GM12878 (cell line): ENCODE data around the gene CLK2. TPM values are rescaled to one million over a fixed set of nuclear protein-coding genes. Genes with fewer than 3 reads are reported as not detected.

Experiments
- ATAC-seq: fragments of 200-7000 bp; cut with Tn5 transposase; 3 replicates; pipeline ENCODE4 v1.9.1; 2020; ENCODE audit warnings: mild to moderate bottlenecking, moderate library complexity
- BruUV-seq: library from RNA; stranded (reverse); fragments of 400-500 nt; replicated peaks from 2 replicates; lab custom pipeline; 2021; lab: Mats Ljungman, UMichigan
- CTCF ChIA-PET: fragments of 300-600 bp; sonication (Branson Sonifier 250); formaldehyde crosslinking; extraction: SDS; loops from one replicate; lab custom pipeline; 2021; ENCODE audit warnings: inconsistent platforms; lab: Yijun Ruan, JAX
- POLR2A ChIA-PET: fragments of 350-600 bp; formaldehyde crosslinking; extraction: SDS; loops from one replicate; lab custom pipeline; 2021; ENCODE audit warnings: inconsistent platforms; lab: Charles Lee
- RAD21 ChIA-PET: fragments of 300-600 bp; sonication (Branson Sonifier 250); formaldehyde crosslinking; loops from one replicate; lab custom pipeline; 2023; ENCODE audit warnings: antibody characterized with exemption; ENCODE audit not compliant: unreplicated experiment; lab: Charles Lee
- SMC1A ChIA-PET: fragments of 300-600 bp; sonication (Branson Sonifier 250); formaldehyde crosslinking; loops from one replicate; lab custom pipeline; 2023; ENCODE audit not compliant: unreplicated experiment, uncharacterized antibody; lab: Charles Lee
- DNase-seq: peaks from one replicate; pipeline ENCODE4 v3.0.0-alpha.2; 2011; ENCODE audit warnings: low read depth, low spot score
- FAIRE-seq: peaks from 3 replicates; lab custom pipeline; 2011; peaks lifted over from hg19 to GRCh38; lab: Jason Lieb, UNC
- H2AFZ ChIP-seq: 2 replicates; pipeline ENCODE4 v1.6.0; 2011; ENCODE audit warnings: low read depth, low read length, control low read depth; ENCODE audit not compliant: control insufficient read depth
- H3K27ac ChIP-seq: 2 replicates; pipeline ENCODE4 v1.5.1; 2011; ENCODE audit warnings: control low read depth; ENCODE audit not compliant: control insufficient read depth, insufficient read depth
- H3K27me3 ChIP-seq, 2 experiments: replicated peaks in 1 of 2; 2 replicates each; pipeline versions ENCODE4 v1.6.0 to v1.6.1; 2011; ENCODE audit warnings: low read length in 1 of 2; ENCODE audit not compliant: control insufficient read depth in 2 of 2, insufficient read depth in 2 of 2
- H3K36me3 ChIP-seq, 2 experiments: 2 replicates each; pipeline ENCODE4 v1.5.1; 2011; ENCODE audit warnings: low read length in 1 of 2; ENCODE audit not compliant: control insufficient read depth in 2 of 2, insufficient read depth in 2 of 2
- H3K4me1 ChIP-seq: 2 replicates; pipeline ENCODE4 v1.6.1; 2011; ENCODE audit warnings: mild to moderate bottlenecking, low read length, moderate library complexity, mixed read lengths; ENCODE audit not compliant: control insufficient read depth, insufficient read depth
- H3K4me2 ChIP-seq: 2 replicates; pipeline ENCODE4 v1.6.0; 2011; ENCODE audit warnings: control low read depth; ENCODE audit not compliant: control insufficient read depth, insufficient read depth
- H3K4me3 ChIP-seq: fragments of 200-600 bp; sonication (generic); 2 replicates; pipeline ENCODE4 v1.5.1; 2016
- H3K79me2 ChIP-seq: 2 replicates; pipeline ENCODE4 v1.6.0; 2011; ENCODE audit warnings: low read length; ENCODE audit not compliant: control insufficient read depth, insufficient read depth
- H3K9ac ChIP-seq: 2 replicates; pipeline ENCODE4 v1.8.0; 2011; ENCODE audit warnings: low read length, control low read depth, mixed read lengths; ENCODE audit not compliant: control insufficient read depth, insufficient read depth
- H3K9me3 ChIP-seq: replicated peaks from 3 replicates; pipeline ENCODE4 v1.5.1; 2011; ENCODE audit warnings: mild to moderate bottlenecking, low read length; ENCODE audit not compliant: control insufficient read depth, insufficient read depth
- H4K20me1 ChIP-seq: 2 replicates; pipeline ENCODE4 v1.6.0; 2011; ENCODE audit not compliant: control insufficient read depth, insufficient read depth
- BACH1 ChIP-seq: fragments of 450-650 bp; IDR thresholded peaks from 2 replicates; pipeline ENCODE4 v1.6.1; 2017; ENCODE audit warnings: mild to moderate bottlenecking, borderline replicate concordance
- BCL3 ChIP-seq: IDR thresholded peaks from 2 replicates; pipeline ENCODE4 v1.6.1; 2011; ENCODE audit warnings: borderline replicate concordance, low read depth, mild to moderate bottlenecking, moderate library complexity, low read length; ENCODE audit not compliant: insufficient read depth, poor library complexity, severe bottlenecking
- CEBPZ ChIP-seq: fragments of 150-350 bp; IDR thresholded peaks from 2 replicates; pipeline ENCODE4 v1.6.1; 2016; ENCODE audit warnings: low read depth, low read length
- MTA3 ChIP-seq: IDR thresholded peaks from 2 replicates; pipeline ENCODE4 v1.6.1; 2012; ENCODE audit warnings: low read length, inconsistent platforms, borderline replicate concordance
- NR2F1 ChIP-seq: fragments of 450-650 bp; conservative IDR thresholded peaks from 2 replicates; pipeline ENCODE4 v1.6.1; 2017; ENCODE audit warnings: mild to moderate bottlenecking
- NRF1 ChIP-seq: conservative IDR thresholded peaks from 2 replicates; pipeline ENCODE4 v1.6.1; 2011; ENCODE audit warnings: mild to moderate bottlenecking, low read depth, low read length, improper control_type of control experiment
- PBX3 ChIP-seq: IDR thresholded peaks from 2 replicates; pipeline ENCODE4 v1.6.1; 2011; ENCODE audit warnings: mild to moderate bottlenecking, low read depth, low read length, moderate library complexity; ENCODE audit not compliant: insufficient replicate concordance
- POLR2A ChIP-seq: IDR thresholded peaks from 2 replicates; pipeline ENCODE4 v1.6.1; 2011; ENCODE audit warnings: low read depth, mild to moderate bottlenecking, low read length
- POLR2AphosphoS2 ChIP-seq: IDR thresholded peaks from 2 replicates; pipeline ENCODE4 v1.6.1; 2011; ENCODE audit warnings: low read depth, mild to moderate bottlenecking, low read length, improper control_type of control experiment, moderate library complexity
- RAD21 ChIP-seq: IDR thresholded peaks from 2 replicates; pipeline ENCODE4 v1.6.1; 2011; ENCODE audit warnings: mild to moderate bottlenecking, low read depth, low read length, moderate library complexity; ENCODE audit not compliant: insufficient read depth
- RAD51 ChIP-seq: fragments of 450-650 bp; IDR thresholded peaks from 2 replicates; pipeline ENCODE4 v1.6.1; 2016; ENCODE audit warnings: moderate library complexity, mild to moderate bottlenecking, inconsistent platforms
- SIX5 ChIP-seq: IDR thresholded peaks from 2 replicates; pipeline ENCODE4 v1.6.1; 2011; ENCODE audit warnings: mild to moderate bottlenecking, low read depth, low read length, moderate library complexity; ENCODE audit not compliant: severe bottlenecking
- SP1 ChIP-seq: IDR thresholded peaks from one replicate; pipeline ENCODE4 v1.6.1; 2011; ENCODE audit warnings: low read depth, low read length
- YY1 ChIP-seq: IDR thresholded peaks from 2 replicates; pipeline ENCODE4 v1.6.1; 2011; ENCODE audit warnings: low read depth, mild to moderate bottlenecking, low read length
- WGBS: methylation state at CpG from one replicate; pipeline ENCODE4 v1.1.6; 2016; ENCODE audit warnings: low lambda C conversion rate; ENCODE audit not compliant: insufficient replicate concordance, insufficient coverage; ENCODE audit errors: missing lambda C conversion rate; 5-methylcytosine and 5-hydroxymethylcytosine counted together
- in situ Hi-C: fragments of 300-500 bp; cut with MboI; formaldehyde crosslinking; loops from 9 replicates; pipeline ENCODE4 v1.14.3; 2018; ENCODE audit warnings: mixed read lengths
- intact Hi-C: fragments of 100-400 bp; cut with micrococcal nuclease; formaldehyde crosslinking; loops from one replicate; pipeline ENCODE4 v1.14.2; 2022; ENCODE audit not compliant: unreplicated experiment
- polyA plus RNA-seq, 11 experiments: library from polyadenylated mRNA; depleted of rRNA in 4 of 11; unstranded in 6 of 11; stranded (reverse) in 5 of 11; fragments of >200 nt; fragmentation: Nextera tagmentation in 4 of 11; fragmentation: Illumina TruSeq in 1 of 11; extraction: Ambion mirVana in 4 of 11; extraction: Trizol in 1 of 11; gene quantifications; 1 replicate in 1 of 11; 2 replicates in 10 of 11; pipeline versions ENCODE4 v1.2.1 to v1.2.3, GENCODE V29; 2011 to 2016; ENCODE audit warnings: inconsistent platforms in 2 of 11, missing spikeins in 2 of 11, low read depth in 1 of 11
- total RNA-seq, 4 experiments: library from RNA; depleted of rRNA in 3 of 4; stranded (reverse); fragments of >200 nt in 3 of 4; fragmentation: Illumina TruSeq in 1 of 4; extraction: Trizol in 1 of 4; gene quantifications; 2 replicates each; pipeline versions ENCODE4 v1.2.1 to v1.2.3, GENCODE V29; 2013 to 2021

The CLK2 gene
- total and polyA plus RNA-seq, 10 of the 15 experiments (the other 5 are each of a cell fraction or from before 2014, with no cell fraction given) = 11.1 to 83.7 (median 36.7) TPM

GRCh38 chr1:155320661-155321617 is 47.6 kb upstream of the CLK2 start, which contains the start of gene RUSC1:
TSS of gene RUSC1 (plus strand) at chr1:155320894. CDS start at chr1:155321774, 880 bp downstream.
- 56% methylated on average over 48 of the region's 51 CpGs for WGBS
- peak; percentile 4; the same call in 1 of the 3 replicates for ATAC-seq
- ChIA-PET RAD21 (interaction anchor here (1.0 to 5.4 kb wide), 4 partner anchors 13 to 70 kb away, joined by 3 to 81 read pairs (median 3); partner anchors contain the start of gene FDPS), CTCF (interaction anchor here (1.3 to 9.6 kb wide), 12 partner anchors 9 to 271 kb away, joined by 3 to 225 read pairs (median 12); partner anchors contain the start of genes CLK2, ENTREP3, FDPS and KRTCAP2), SMC1A (interaction anchor here (0.6 to 6.8 kb wide), 5 partner anchors 9 to 75 kb away, joined by 3 to 57 read pairs (median 9); partner anchors contain the start of gene FDPS), POLR2A (interaction anchor here (0.6 to 4.3 kb wide), 4 partner anchors 11 to 182 kb away, joined by 3 to 23 read pairs (median 3); partner anchors contain the start of gene FDPS)
- Histone ChIP-seq H3K9ac (no peak within 1 kb of the TSS), H3K27me3 (no peaks in the 10 kb centered on the region), H3K9me3 (no peaks in the 10 kb centered on the region), H4K20me1 (no peaks in the 10 kb centered on the region), H3K79me2 (no peaks in the 10 kb centered on the region; the same call in none of the 2 replicates), H3K4me2 (peak within 1 kb of the TSS; percentile 19), H3K4me3 (peak within 1 kb of the TSS; percentile 45; the same call in 1 of the 2 replicates), H3K27ac (no peak within 1 kb of the TSS), H3K4me1 (peaks cover 7% of the 10 kb centered on the region), H2AFZ (no peak within 1 kb of the TSS), H3K36me3 (peaks cover 7 to 20% of the 10 kb centered on the region in 2 experiments)
- BruUV-seq = no TSS peak
- no peak for DNase-seq
- intact Hi-C loops (loop anchor here (5.0 kb wide), 1 partner anchor 271 kb away; no protein-coding TSS in a partner anchor), in situ Hi-C loops (no loop called here)
- FAIRE-seq = no peak
- TF ChIP-seq CEBPZ (no peak), YY1 (no peak), NR2F1 (no peak), POLR2AphosphoS2 (peak; percentile 72; the same call in 1 of the 2 replicates), RAD21 (no peak), POLR2A (peak; percentile 74), MTA3 (peak; percentile 69; the same call in 1 of the 2 replicates), NRF1 (peak; percentile 49), BCL3 (peak; percentile 78), RAD51 (no peak), BACH1 (peak; percentile 35; the same call in 1 of the 2 replicates), PBX3 (no peak), SP1 (no peak), SIX5 (no peak)
